Skeletal muscle tissue (tissue), 4 donors: ENCODE results near the gene CARS1. TPM values are rescaled to one million over a fixed set of nuclear protein-coding genes. Genes with fewer than 3 reads are reported as not detected.

Experiments used
- H3K27ac ChIP-seq: one replicate; pipeline ENCODE4 v1.7.0; 2013; ENCODE audit warnings: mild to moderate bottlenecking, low read depth, low read length, inconsistent platforms
- H3K27me3 ChIP-seq, 3 donors: one replicate each; pipeline ENCODE4 v1.7.0; 2013; ENCODE audit warnings: low read length in 3 of 3; ENCODE audit not compliant: control insufficient read depth in 3 of 3, insufficient read depth in 3 of 3
- H3K36me3 ChIP-seq, 3 donors: one replicate each; pipeline ENCODE4 v1.7.0; 2013; ENCODE audit warnings: low read length in 3 of 3; ENCODE audit not compliant: control insufficient read depth in 3 of 3, insufficient read depth in 3 of 3
- H3K4me1 ChIP-seq, 3 donors: one replicate each; pipeline ENCODE4 v1.7.0; 2013; ENCODE audit warnings: low read length in 3 of 3, mild to moderate bottlenecking in 3 of 3; ENCODE audit not compliant: control insufficient read depth in 3 of 3, insufficient read depth in 3 of 3
- H3K4me3 ChIP-seq, 3 donors: one replicate each; pipeline ENCODE4 v1.7.0; 2013; ENCODE audit warnings: low read length in 3 of 3
- H3K9ac ChIP-seq, 3 donors: one replicate each; pipeline ENCODE4 v1.7.0; 2013; ENCODE audit warnings: low read length in 3 of 3, mild to moderate bottlenecking in 3 of 3, moderate library complexity in 2 of 3, low read depth in 1 of 3
- H3K9me3 ChIP-seq, 3 donors: one replicate each; pipeline ENCODE4 v1.7.0; 2013; ENCODE audit warnings: low read length in 3 of 3; ENCODE audit not compliant: control insufficient read depth in 3 of 3
- total RNA-seq: library from RNA; depleted of rRNA; stranded (reverse); fragments of >200 nt; gene quantifications from one replicate; pipeline ENCODE4 v1.2.3, GENCODE V29; 2014
- donor health status: Osteomylitis.

Gene CARS1
- total RNA-seq, 1 donor from 2014 or later: 11.5 TPM

GRCh38 chr11:3096909-3097530 lies 39.8 kb upstream of the CARS1 start:
- Histone ChIP-seq H3K4me3 (no peak overlapping the region), H3K27ac (no peak overlapping the region), H3K9ac (no peak overlapping the region), H3K36me3 (peaks cover 0 to 14% (median 11%) of the 10 kb centered on the region in 3 donors), H3K27me3 (no peaks in the 10 kb centered on the region), H3K4me1 (peaks cover 5 to 12% (median 11%) of the 10 kb centered on the region in 3 donors), H3K9me3 (no peaks in the 10 kb centered on the region)

GRCh38 chr11:3095712-3096361 lies 38.6 kb upstream of the CARS1 start:
- Histone ChIP-seq H3K9me3 (no peaks in the 10 kb centered on the region), H3K27ac (peak overlapping the region; percentile 26), H3K4me3 (no peak overlapping the region), H3K9ac (no peak overlapping the region), H3K27me3 (no peaks in the 10 kb centered on the region), H3K4me1 (peaks cover 10 to 16% (median 14%) of the 10 kb centered on the region in 3 donors), H3K36me3 (peaks cover 0 to 16% (median 11%) of the 10 kb centered on the region in 3 donors)

DNA sequence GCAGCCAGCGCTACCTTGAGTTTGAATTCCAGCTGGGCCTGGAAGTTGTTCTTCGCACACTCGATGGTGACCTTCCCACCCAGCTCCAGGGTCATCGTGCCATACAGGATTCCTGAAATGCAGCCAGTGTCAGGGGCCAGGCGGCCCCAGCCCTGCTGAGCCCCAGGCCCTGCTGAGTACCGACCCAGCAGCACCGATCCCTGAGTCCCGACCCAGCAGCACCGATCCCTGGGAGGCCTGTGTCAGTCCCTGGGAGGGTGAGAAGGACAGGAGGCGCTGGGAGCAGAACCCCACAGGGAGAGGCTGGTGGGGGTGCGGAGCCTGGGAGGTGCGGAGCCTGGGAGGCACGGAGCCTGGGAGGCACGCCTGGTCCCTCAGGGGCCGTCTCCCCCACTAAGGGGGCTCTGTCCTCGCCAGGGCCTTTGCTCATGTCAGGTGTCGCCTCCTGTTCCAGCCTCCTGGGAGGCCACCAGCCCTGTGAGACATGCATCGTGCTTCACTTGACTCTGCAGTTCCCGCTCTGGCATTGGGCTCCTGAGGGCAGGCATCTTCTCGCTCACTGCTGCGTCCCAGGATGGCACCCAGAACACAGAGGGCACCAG lies 37.1 kb upstream of the CARS1 start:
- H3K27me3 ChIP-seq: no peaks in the 10 kb centered on the region
- peaks cover 2 to 19% (median 3%) of the 10 kb centered on the region in 3 donors for H3K36me3 ChIP-seq
- no peak overlapping the region for H3K4me3 ChIP-seq
- H3K4me1 ChIP-seq: peaks cover 15 to 17% (median 16%) of the 10 kb centered on the region in 3 donors
- H3K27ac ChIP-seq: no peak overlapping the region
- no peaks in the 10 kb centered on the region for H3K9me3 ChIP-seq
- no peak overlapping the region for H3K9ac ChIP-seq

GRCh38 chr11:3093281-3094191 lies 36.3 kb upstream of the CARS1 start:
- peaks cover 2 to 17% (median 3%) of the 10 kb centered on the region in 3 donors for H3K36me3 ChIP-seq
- H3K9me3 ChIP-seq: no peaks in the 10 kb centered on the region
- peak overlapping the region in 1 of 3 donors; percentile 2 for H3K9ac ChIP-seq
- H3K4me3 ChIP-seq: no peak overlapping the region
- H3K4me1 ChIP-seq: peaks cover 23 to 25% (median 24%) of the 10 kb centered on the region in 3 donors
- H3K27me3 ChIP-seq: no peaks in the 10 kb centered on the region
- H3K27ac ChIP-seq: no peak overlapping the region

DNA sequence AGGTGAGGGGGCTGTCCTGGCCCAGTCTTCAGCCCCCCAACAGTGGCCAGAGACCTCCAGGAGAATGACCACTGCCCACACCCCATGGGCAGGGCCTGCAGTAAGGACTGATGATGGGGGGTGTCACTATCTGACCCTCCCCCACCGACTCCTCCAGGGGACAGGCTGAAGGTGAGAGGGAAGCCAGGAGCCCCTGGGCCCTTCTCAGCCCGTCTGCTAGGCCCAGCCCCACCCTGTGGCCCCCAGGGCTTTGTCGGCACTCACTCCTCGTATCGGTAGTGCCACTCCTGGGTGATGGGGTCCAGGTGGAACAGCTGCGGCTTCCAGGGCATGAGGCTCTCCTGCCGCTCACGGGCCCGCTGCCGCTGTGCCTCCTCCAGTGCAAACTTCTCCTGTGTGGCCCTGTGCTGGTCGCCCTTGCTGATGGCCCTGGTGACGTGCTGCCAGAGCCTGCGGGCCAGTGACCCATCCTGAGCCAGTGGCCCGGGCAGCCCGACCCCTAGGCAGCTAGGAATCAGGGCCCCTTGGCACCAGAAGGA lies 35.4 kb upstream of the CARS1 start:
- peaks cover 25 to 27% (median 26%) of the 10 kb centered on the region in 3 donors for H3K4me1 ChIP-seq

GRCh38 chr11:3091846-3092602 lies 34.8 kb upstream of the CARS1 start:
- Histone ChIP-seq H3K27ac (no peak overlapping the region), H3K4me1 (peaks cover 25 to 27% (median 26%) of the 10 kb centered on the region in 3 donors), H3K9me3 (no peaks in the 10 kb centered on the region), H3K9ac (no peak overlapping the region), H3K27me3 (no peaks in the 10 kb centered on the region), H3K36me3 (peaks cover 2 to 17% (median 3%) of the 10 kb centered on the region in 3 donors), H3K4me3 (no peak overlapping the region)

More for the DNA sequence above, 35.4 kb upstream of the CARS1 start:
- peaks cover 2 to 17% (median 3%) of the 10 kb centered on the region in 3 donors for H3K36me3 ChIP-seq
- no peak overlapping the region for H3K9ac ChIP-seq
- H3K9me3 ChIP-seq: no peaks in the 10 kb centered on the region
- H3K27me3 ChIP-seq: no peaks in the 10 kb centered on the region
- H3K27ac ChIP-seq: no peak overlapping the region
- no peak overlapping the region for H3K4me3 ChIP-seq

GRCh38 chr11:3091081-3091845 lies 34.0 kb upstream of the CARS1 start:
- H3K36me3 ChIP-seq: peaks cover 2 to 17% (median 3%) of the 10 kb centered on the region in 3 donors
- H3K9ac ChIP-seq: no peak overlapping the region
- no peak overlapping the region for H3K27ac ChIP-seq
- H3K4me3 ChIP-seq: no peak overlapping the region
- no peaks in the 10 kb centered on the region for H3K9me3 ChIP-seq
- no peaks in the 10 kb centered on the region for H3K27me3 ChIP-seq
- peaks cover 25 to 27% (median 26%) of the 10 kb centered on the region in 3 donors for H3K4me1 ChIP-seq

- Histone ChIP-seq H3K4me1 (peaks cover 19 to 27% (median 23%) of the 10 kb centered on the region in 3 donors), H3K27ac (no peak overlapping the region), H3K27me3 (no peaks in the 10 kb centered on the region), H3K9me3 (no peaks in the 10 kb centered on the region), H3K36me3 (peaks cover 2 to 17% (median 3%) of the 10 kb centered on the region in 3 donors), H3K4me3 (no peak overlapping the region), H3K9ac (no peak overlapping the region)
These were observed 33.1 kb upstream of the CARS1 start for GRCh38 chr11:3090096-3090901.
